Keratinocyte (primary cell): Measurements from ENCODE around the gene KLHL2.

ENCODE experiments used
- CTCF ChIP-seq, 3 experiments: IDR thresholded peaks in 1 of 3; conservative IDR thresholded peaks in 1 of 3; optimal IDR thresholded peaks in 1 of 3; 2 replicates in 2 of 3; 3 replicates in 1 of 3; pipeline versions ENCODE3 to v1.5.1; 2011; ENCODE audit warnings: low read length in 3 of 3, mild to moderate bottlenecking in 3 of 3, moderate library complexity in 2 of 3, control low read depth in 1 of 3, inconsistent platforms in 1 of 3; ENCODE audit not compliant: insufficient read depth in 2 of 3; ENCODE audit errors: extremely low read depth in 1 of 3
- EZH2 ChIP-seq: IDR thresholded peaks from one replicate; pipeline ENCODE4 v1.6.1; 2012; ENCODE audit warnings: inconsistent platforms, mild to moderate bottlenecking, low read length, moderate library complexity

GRCh38 chr4:165167650-165168049, 39.7 kb upstream of the KLHL2 start:
- TF ChIP-seq CTCF (optimal IDR thresholded peaks at IDR 0.05 in 1 of 3, IDR thresholded peaks at IDR 0.05 in 1 of 3, conservative IDR thresholded peaks at IDR 0.05 in 1 of 3; ENCODE audit: extremely low read depth in 1 of 3, insufficient read depth in 2 of 3, low read length in 3 of 3), result no peak
- no peak for TF ChIP-seq EZH2
